IMR-90 (cell line): ENCODE results near the gene RPS19BP1. TPM values are rescaled to one million over a fixed set of nuclear protein-coding genes. Genes with fewer than 3 reads are reported as not detected.

Experiments used
- ATAC-seq: fragments of 200-7000 bp; cut with Tn5 transposase; 2 replicates; pipeline ENCODE4 v1.9.1; 2020; ENCODE audit warnings: low read depth, mild to moderate bottlenecking, moderate library complexity
- BruUV-seq: library from RNA; stranded (reverse); fragments of 400-500 nt; replicated peaks from 2 replicates; lab custom pipeline; 2021; lab: Mats Ljungman, UMichigan
- CTCF ChIA-PET: fragments of 300-600 bp; formaldehyde crosslinking; extraction: SDS; loops from one replicate; lab custom pipeline; 2021; ENCODE audit warnings: antibody characterized with exemption; lab: Yijun Ruan, JAX
- POLR2A ChIA-PET: fragments of 300-600 bp; sonication (Branson Sonifier 250); formaldehyde crosslinking; loops from one replicate; lab custom pipeline; 2022; ENCODE audit warnings: antibody characterized with exemption; ENCODE audit not compliant: unreplicated experiment; lab: Charles Lee
- DNase-seq: peaks from one replicate; pipeline ENCODE4 v3.0.0; 2013
- H2AFZ ChIP-seq: replicated peaks from 2 replicates; pipeline ENCODE3; 2013; ENCODE audit warnings: low read length, mild to moderate bottlenecking; ENCODE audit not compliant: poor library complexity
- H2AK5ac ChIP-seq: 2 replicates; pipeline ENCODE4 v1.6.1; 2013; ENCODE audit warnings: low read depth, low read length, inconsistent platforms
- H2AK9ac ChIP-seq: replicated peaks from 2 replicates; pipeline ENCODE3; 2013; ENCODE audit warnings: mild to moderate bottlenecking, low read depth, low read length, moderate library complexity; ENCODE audit not compliant: poor library complexity
- H2BK120ac ChIP-seq: 2 replicates; pipeline ENCODE4 v1.6.1; 2013; ENCODE audit warnings: low read depth, low read length, inconsistent platforms
- H2BK15ac ChIP-seq: 3 replicates; pipeline ENCODE4 v1.6.1; 2013; ENCODE audit warnings: low read depth, low read length, inconsistent platforms
- H2BK20ac ChIP-seq: 2 replicates; pipeline ENCODE4 v1.6.1; 2013; ENCODE audit warnings: low read depth, mild to moderate bottlenecking, inconsistent platforms, low read length, moderate library complexity
- H2BK5ac ChIP-seq: 2 replicates; pipeline ENCODE4 v1.6.1; 2013; ENCODE audit warnings: mild to moderate bottlenecking, low read depth, low read length, inconsistent platforms; ENCODE audit not compliant: poor library complexity, severe bottlenecking
- H3K14ac ChIP-seq: replicated peaks from 2 replicates; pipeline ENCODE4 v1.6.1; 2013; ENCODE audit warnings: low read depth, low read length, inconsistent platforms
- H3K18ac ChIP-seq: 2 replicates; pipeline ENCODE4 v1.6.1; 2013; ENCODE audit warnings: low read depth, low read length, control low read depth
- H3K23ac ChIP-seq: 2 replicates; pipeline ENCODE4 v1.6.1; 2013; ENCODE audit warnings: low read depth, low read length, inconsistent platforms
- H3K27ac ChIP-seq: 2 replicates; pipeline ENCODE4 v1.5.1; 2013; ENCODE audit warnings: mild to moderate bottlenecking, control low read depth, low read length; ENCODE audit not compliant: insufficient read depth
- H3K27me3 ChIP-seq: 2 replicates; pipeline ENCODE4 v1.6.1; 2013; ENCODE audit warnings: low read length; ENCODE audit not compliant: control insufficient read depth, insufficient read depth
- H3K36me3 ChIP-seq: 2 replicates; pipeline ENCODE4 v1.6.1; 2013; ENCODE audit warnings: low read length, mixed read lengths; ENCODE audit not compliant: control insufficient read depth, insufficient read depth
- H3K4ac ChIP-seq: 2 replicates; pipeline ENCODE4 v1.6.1; 2013; ENCODE audit warnings: low read depth, low read length, inconsistent platforms
- H3K4me1 ChIP-seq: 2 replicates; pipeline ENCODE4 v1.6.1; 2013; ENCODE audit warnings: low read length, mixed read lengths; ENCODE audit not compliant: control insufficient read depth, insufficient read depth
- H3K4me2 ChIP-seq: 2 replicates; pipeline ENCODE4 v1.6.1; 2013; ENCODE audit warnings: low read depth, mild to moderate bottlenecking, control low read depth, low read length, moderate library complexity
- H3K4me3 ChIP-seq: 2 replicates; pipeline ENCODE4 v1.5.1; 2013; ENCODE audit warnings: low read depth, mild to moderate bottlenecking, control low read depth, low read length, moderate library complexity; ENCODE audit not compliant: insufficient read depth
- H3K56ac ChIP-seq: 2 replicates; pipeline ENCODE4 v1.6.1; 2013; ENCODE audit warnings: low read length, inconsistent platforms; ENCODE audit not compliant: insufficient read depth; ENCODE audit errors: extremely low read depth
- H3K79me1 ChIP-seq, 2 experiments: 2 replicates each; pipeline ENCODE4 v1.6.1; 2013; ENCODE audit warnings: low read length in 2 of 2, inconsistent platforms in 1 of 2, low read depth in 1 of 2
- H3K9ac ChIP-seq: 2 replicates; pipeline ENCODE4 v1.6.1; 2013; ENCODE audit warnings: low read depth, low read length, control low read depth
- H3K9me1 ChIP-seq: 2 replicates; pipeline ENCODE4 v1.6.1; 2013; ENCODE audit warnings: low read length, inconsistent platforms; ENCODE audit not compliant: insufficient read depth
- H3K9me3 ChIP-seq: 2 replicates; pipeline ENCODE4 v1.6.1; 2013; ENCODE audit warnings: low read length; ENCODE audit not compliant: control insufficient read depth, insufficient read depth
- H4K20me1 ChIP-seq: 2 replicates; pipeline ENCODE4 v1.6.1; 2013; ENCODE audit warnings: low read length, inconsistent platforms; ENCODE audit not compliant: insufficient read depth
- H4K5ac ChIP-seq: 2 replicates; pipeline ENCODE4 v1.6.1; 2013; ENCODE audit warnings: mild to moderate bottlenecking, low read depth, low read length, control low read depth
- H4K8ac ChIP-seq, 2 experiments: 2 replicates each; pipeline ENCODE4 v1.6.1; 2013; ENCODE audit warnings: low read depth in 2 of 2, low read length in 2 of 2, control low read depth in 1 of 2, inconsistent platforms in 1 of 2
- H4K91ac ChIP-seq: 2 replicates; pipeline ENCODE4 v1.6.1; 2013; ENCODE audit warnings: low read depth, low read length, inconsistent platforms; ENCODE audit not compliant: insufficient read depth
- BHLHE40 ChIP-seq: fragments of 150-350 bp; IDR thresholded peaks from 2 replicates; pipeline ENCODE4 v1.6.1; 2016; ENCODE audit warnings: mild to moderate bottlenecking, low read depth, low read length
- CEBPB ChIP-seq: IDR thresholded peaks from 2 replicates; pipeline ENCODE4 v1.6.1; 2012; ENCODE audit warnings: low read depth, low read length, improper control_type of control experiment
- CHD1 ChIP-seq: IDR thresholded peaks from 2 replicates; pipeline ENCODE4 v1.6.1; 2012; ENCODE audit warnings: low read depth, low read length, improper control_type of control experiment
- CTCF ChIP-seq: conservative IDR thresholded peaks from 2 replicates; pipeline ENCODE4 v1.5.1; 2012; ENCODE audit warnings: mild to moderate bottlenecking, low read depth, low read length, improper control_type of control experiment
- ELK1 ChIP-seq: fragments of 150-350 bp; IDR thresholded peaks from 2 replicates; pipeline ENCODE4 v1.6.1; 2016; ENCODE audit warnings: low read depth, mild to moderate bottlenecking, low read length, moderate library complexity, borderline replicate concordance
- MAFK ChIP-seq: IDR thresholded peaks from 2 replicates; pipeline ENCODE4 v1.6.1; 2012; ENCODE audit warnings: low read depth, low read length, improper control_type of control experiment
- MXI1 ChIP-seq: IDR thresholded peaks from 2 replicates; pipeline ENCODE4 v1.6.1; 2012; ENCODE audit warnings: low read depth, mild to moderate bottlenecking, low read length, moderate library complexity, borderline replicate concordance
- NFE2L2 ChIP-seq: fragments of 150-350 bp; IDR thresholded peaks from 2 replicates; pipeline ENCODE4 v1.6.1; 2016; ENCODE audit warnings: low read depth, mild to moderate bottlenecking, low read length
- RAD21 ChIP-seq: IDR thresholded peaks from 2 replicates; pipeline ENCODE4 v1.6.1; 2012; ENCODE audit warnings: low read length, improper control_type of control experiment
- RCOR1 ChIP-seq: IDR thresholded peaks from 2 replicates; pipeline ENCODE4 v1.6.1; 2012; ENCODE audit warnings: mild to moderate bottlenecking, low read length, improper control_type of control experiment; ENCODE audit not compliant: insufficient replicate concordance
- RFX5 ChIP-seq: IDR thresholded peaks from 2 replicates; pipeline ENCODE4 v1.8.0; 2012; ENCODE audit warnings: low read depth, mild to moderate bottlenecking, low read length, moderate library complexity
- SMC3 ChIP-seq: fragments of 150-350 bp; IDR thresholded peaks from 2 replicates; pipeline ENCODE4 v1.6.1; 2016; ENCODE audit warnings: low read depth, mild to moderate bottlenecking, antibody characterized with exemption, low read length, moderate library complexity
- WGBS, 2 experiments: methylation state at CpG; one replicate each; pipeline versions ENCODE4 v1.1.5 to v1.1.7; 2013; ENCODE audit warnings: missing lambda C conversion rate in 2 of 2; ENCODE audit not compliant: insufficient read length in 1 of 2; ENCODE audit errors: extremely low coverage in 2 of 2; 5-methylcytosine and 5-hydroxymethylcytosine counted together
- dilution Hi-C: fragments of 300-500 bp; cut with HindIII; formaldehyde crosslinking; loops from one replicate; pipeline ENCODE4 v1.14.3; 2018; ENCODE audit warnings: low sequenced_read_pairs; ENCODE audit not compliant: unreplicated experiment
- in situ Hi-C: fragments of 300-500 bp; cut with MboI; formaldehyde crosslinking; loops from 3 replicates; pipeline ENCODE4 v1.14.3; 2019; ENCODE audit warnings: low sequenced_read_pairs, inconsistent platforms, mixed read lengths
- intact Hi-C: fragments of 100-400 bp; cut with micrococcal nuclease; formaldehyde crosslinking; loops from 2 replicates; pipeline ENCODE4 v1.10.0; 2022
- polyA plus RNA-seq, 3 experiments: library from polyadenylated mRNA; depleted of rRNA; stranded (reverse); fragments of >200 nt; gene quantifications; 2 replicates each; pipeline ENCODE4 v1.2.3, GENCODE V29; 2012; ENCODE audit warnings: low replicate concordance in 1 of 3
- total RNA-seq: library from RNA; depleted of rRNA; stranded (reverse); fragments of >200 nt; gene quantifications from 2 replicates; pipeline ENCODE4 v1.2.3, GENCODE V29; 2012
- TF ChIP-seq, protein P1 (sequence below): fragments of 150-350 bp; IDR thresholded peaks from 2 replicates; pipeline ENCODE4 v1.6.1; 2017; ENCODE audit warnings: mild to moderate bottlenecking, antibody characterized with exemption, low read length, low read depth

The RPS19BP1 gene
- total and polyA plus RNA-seq, 2 of the 4 experiments (the other 2 are of a cell fraction): 33.0 to 95.4 TPM

- Histone ChIP-seq H4K20me1 (peaks cover 15% of the 10 kb centered on the region), H2BK15ac (no peak overlapping the region), H2BK20ac (no peak overlapping the region), H3K27ac (no peak overlapping the region), H3K9me1 (peaks cover 12% of the 10 kb centered on the region; the same call in 1 of the 2 replicates), H3K27me3 (peaks cover 30% of the 10 kb centered on the region), H3K36me3 (no peaks in the 10 kb centered on the region), H3K9ac (no peak overlapping the region), H4K5ac (no peak overlapping the region), H2AFZ (peak overlapping the region; percentile 78), H3K14ac (no peak overlapping the region), H3K23ac (no peak overlapping the region), H3K4me1 (peaks cover 3% of the 10 kb centered on the region; the same call in 1 of the 2 replicates), H4K8ac (no peak overlapping the region), H4K91ac (no peak overlapping the region), H3K9me3 (no peaks in the 10 kb centered on the region), H3K56ac (no peak overlapping the region), H3K18ac (no peak overlapping the region), H2AK9ac (peak overlapping the region; percentile 82), H2BK120ac (no peak overlapping the region), H3K4me2 (no peak overlapping the region), H2AK5ac (no peak overlapping the region), H3K4me3 (no peak overlapping the region), H3K79me1 (no peaks in the 10 kb centered on the region), H3K4ac (no peak overlapping the region), H2BK5ac (no peak overlapping the region)
- WGBS, 2 experiments: 10% methylated on average over 4 of the region's 39 CpGs; no CpG with 5 or more reads in 1 of the 2 experiments
- BruUV-seq: no TSS peak
- dilution Hi-C loops: no loop called here
- intact Hi-C loops: no loop called here
- ChIA-PET CTCF (interaction anchor here (0.6 kb wide), 1 partner anchor 9 kb away, joined by 12 read pairs; no protein-coding TSS in a partner anchor), POLR2A (no interaction called here)
- DNase-seq (no peak), ATAC-seq (peak; percentile 33; the same call in 1 of the 2 replicates)
- in situ Hi-C loops: no loop called here
- TF ChIP-seq SMC3: no peak
- TF ChIP-seq MXI1: no peak
- TF ChIP-seq CHD1: no peak
- TF ChIP-seq RFX5: no peak
- TF ChIP-seq NFE2L2: no peak
- no peak for TF ChIP-seq MAFK
- TF ChIP-seq RCOR1: no peak
- no peak for TF ChIP-seq RAD21
- no peak for TF ChIP-seq ELK1
- TF ChIP-seq, protein P1, sequence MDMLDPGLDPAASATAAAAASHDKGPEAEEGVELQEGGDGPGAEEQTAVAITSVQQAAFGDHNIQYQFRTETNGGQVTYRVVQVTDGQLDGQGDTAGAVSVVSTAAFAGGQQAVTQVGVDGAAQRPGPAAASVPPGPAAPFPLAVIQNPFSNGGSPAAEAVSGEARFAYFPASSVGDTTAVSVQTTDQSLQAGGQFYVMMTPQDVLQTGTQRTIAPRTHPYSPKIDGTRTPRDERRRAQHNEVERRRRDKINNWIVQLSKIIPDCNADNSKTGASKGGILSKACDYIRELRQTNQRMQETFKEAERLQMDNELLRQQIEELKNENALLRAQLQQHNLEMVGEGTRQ: no peak
- TF ChIP-seq CTCF: no peak
- TF ChIP-seq CEBPB: no peak
- no peak for TF ChIP-seq BHLHE40
Observed at GRCh38 chr22:39545386-39546365, 13.1 kb upstream of the RPS19BP1 start.
